ENCODE results near the gene ENDOD1. TPM values are rescaled to one million over a fixed set of nuclear protein-coding genes. Genes with fewer than 3 reads are reported as not detected.

Gene ENDOD1
- total RNA-seq, 4 donors from 2014 or later, result 27.8 to 44.8 (median 35.9) TPM

DNA sequence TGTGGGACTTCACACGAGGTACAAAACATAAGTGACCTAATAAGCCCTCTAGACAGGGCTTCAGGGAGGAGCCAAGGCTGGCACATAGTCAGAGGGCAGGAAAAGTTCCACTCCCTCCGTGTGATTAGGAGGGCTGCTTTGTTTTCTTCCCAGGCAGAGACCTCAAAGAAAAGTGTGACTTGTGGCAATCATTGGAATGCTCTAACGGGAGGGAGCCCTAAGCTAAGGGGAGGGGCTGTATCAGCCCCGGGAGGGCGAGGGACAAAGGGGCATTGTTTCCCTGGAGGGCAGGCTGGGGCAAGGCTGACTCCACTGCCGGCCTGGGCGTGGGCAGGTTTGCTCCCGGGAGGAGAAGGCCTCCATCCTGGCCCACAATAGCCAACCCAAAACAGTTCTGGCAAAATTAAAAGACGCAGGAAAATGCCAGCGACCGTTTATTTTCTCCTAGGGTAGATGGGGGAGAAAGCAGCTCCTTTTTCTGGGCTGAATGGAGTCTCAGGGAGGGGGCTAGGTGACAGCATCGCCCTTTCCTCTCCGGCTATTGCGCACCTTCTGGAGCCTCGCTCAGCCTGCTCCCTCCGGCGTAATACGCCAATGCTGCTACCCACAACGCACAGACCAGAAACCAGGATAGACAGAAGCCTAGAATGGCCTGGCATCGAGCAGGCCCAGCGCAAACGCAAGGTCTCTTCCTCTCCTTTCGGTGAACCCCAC lies 60.2 kb downstream of the ENDOD1 start:
- Histone ChIP-seq H3K4me3 (peak overlapping the region; percentile 45 to 66 (median 64)), H3K27ac (peak overlapping the region; percentile 89 to 94 (median 93)), H3K27me3 (no peaks in the 10 kb centered on the region), H3K4me1 (peaks cover 8 to 67% (median 25%) of the 10 kb centered on the region in 3 donors), H3K36me3 (no peaks in the 10 kb centered on the region), H3K9me3 (no peaks in the 10 kb centered on the region)
- WGBS, 2 donors, result 41 to 45% methylated on average over 13 to 16 of the region's 23 CpGs
- TF ChIP-seq, protein P1, sequence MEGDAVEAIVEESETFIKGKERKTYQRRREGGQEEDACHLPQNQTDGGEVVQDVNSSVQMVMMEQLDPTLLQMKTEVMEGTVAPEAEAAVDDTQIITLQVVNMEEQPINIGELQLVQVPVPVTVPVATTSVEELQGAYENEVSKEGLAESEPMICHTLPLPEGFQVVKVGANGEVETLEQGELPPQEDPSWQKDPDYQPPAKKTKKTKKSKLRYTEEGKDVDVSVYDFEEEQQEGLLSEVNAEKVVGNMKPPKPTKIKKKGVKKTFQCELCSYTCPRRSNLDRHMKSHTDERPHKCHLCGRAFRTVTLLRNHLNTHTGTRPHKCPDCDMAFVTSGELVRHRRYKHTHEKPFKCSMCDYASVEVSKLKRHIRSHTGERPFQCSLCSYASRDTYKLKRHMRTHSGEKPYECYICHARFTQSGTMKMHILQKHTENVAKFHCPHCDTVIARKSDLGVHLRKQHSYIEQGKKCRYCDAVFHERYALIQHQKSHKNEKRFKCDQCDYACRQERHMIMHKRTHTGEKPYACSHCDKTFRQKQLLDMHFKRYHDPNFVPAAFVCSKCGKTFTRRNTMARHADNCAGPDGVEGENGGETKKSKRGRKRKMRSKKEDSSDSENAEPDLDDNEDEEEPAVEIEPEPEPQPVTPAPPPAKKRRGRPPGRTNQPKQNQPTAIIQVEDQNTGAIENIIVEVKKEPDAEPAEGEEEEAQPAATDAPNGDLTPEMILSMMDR (IDR thresholded peaks at IDR 0.05), result no peak
- TF ChIP-seq POLR2A (IDR thresholded peaks at IDR 0.05), result no peak
- DNase-seq, result no peak
- intact Hi-C loops (cut with DNase I), result loop anchor here (5.0 to 10.0 kb wide), 4 partner anchors 75 to 617 kb away; partner anchors contain the start of gene SRSF8

DNA sequence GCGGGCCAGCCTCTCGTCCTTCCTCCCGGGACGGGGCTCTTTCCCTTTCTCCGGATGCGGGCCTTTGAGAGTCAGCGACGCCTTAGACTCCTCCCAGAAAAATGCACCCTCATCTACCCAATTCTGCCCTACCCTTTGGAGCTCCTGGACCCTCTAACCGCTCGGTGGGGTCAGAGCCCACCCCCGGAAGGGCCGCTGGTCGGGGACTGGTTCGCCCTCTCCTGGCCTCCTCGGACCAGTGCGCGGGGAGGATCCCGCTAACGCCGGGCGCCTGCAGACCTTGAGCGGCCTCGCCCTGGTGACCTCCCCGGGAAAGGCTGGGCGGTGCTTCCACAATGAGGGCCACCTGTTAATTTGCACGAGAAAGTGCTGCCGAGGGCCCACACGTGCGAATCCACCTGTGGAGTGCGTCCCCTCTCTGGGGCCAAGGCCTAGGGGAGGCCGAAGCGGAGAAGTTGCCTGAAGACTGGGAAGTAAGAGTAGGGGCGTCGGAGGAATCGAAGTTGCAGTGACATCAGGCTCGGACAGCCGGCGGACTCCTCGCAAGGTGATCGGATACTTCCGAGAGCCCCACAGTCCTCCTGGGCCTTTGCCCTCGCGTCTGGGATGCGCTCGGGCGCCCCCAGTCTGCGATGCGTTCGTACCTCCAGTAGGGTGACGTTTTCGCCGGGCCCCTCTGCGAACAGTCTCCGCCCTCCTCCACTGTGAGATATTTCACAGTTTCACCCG lies 61.5 kb downstream of the ENDOD1 start:
- H3K27ac ChIP-seq, result peak overlapping the region; percentile 89 to 94 (median 93)
- H3K9me3 ChIP-seq, result no peaks in the 10 kb centered on the region
- peaks cover 8 to 67% (median 25%) of the 10 kb centered on the region in 3 donors for H3K4me1 ChIP-seq
- intact Hi-C loops (cut with DNase I), result loop anchor here (5.0 to 10.0 kb wide), 4 partner anchors 74 to 616 kb away; partner anchors contain the start of gene SRSF8
- peak in 3 of 4 donors; percentile 5 to 81 (median 42) for TF ChIP-seq POLR2A (IDR thresholded peaks at IDR 0.05)
- TF ChIP-seq, protein P1 (IDR thresholded peaks at IDR 0.05), result peak; percentile 68 to 97 (median 95)
- no peaks in the 10 kb centered on the region for H3K27me3 ChIP-seq
- WGBS, 2 donors, result 2% methylated on average over 28 of the region's 55 CpGs; no CpG with 5 or more reads in 1 of the 2 donors
- H3K36me3 ChIP-seq, result no peaks in the 10 kb centered on the region
- DNase-seq, result peak; percentile 68
- peak overlapping the region; percentile 45 to 66 (median 64) for H3K4me3 ChIP-seq

DNA sequence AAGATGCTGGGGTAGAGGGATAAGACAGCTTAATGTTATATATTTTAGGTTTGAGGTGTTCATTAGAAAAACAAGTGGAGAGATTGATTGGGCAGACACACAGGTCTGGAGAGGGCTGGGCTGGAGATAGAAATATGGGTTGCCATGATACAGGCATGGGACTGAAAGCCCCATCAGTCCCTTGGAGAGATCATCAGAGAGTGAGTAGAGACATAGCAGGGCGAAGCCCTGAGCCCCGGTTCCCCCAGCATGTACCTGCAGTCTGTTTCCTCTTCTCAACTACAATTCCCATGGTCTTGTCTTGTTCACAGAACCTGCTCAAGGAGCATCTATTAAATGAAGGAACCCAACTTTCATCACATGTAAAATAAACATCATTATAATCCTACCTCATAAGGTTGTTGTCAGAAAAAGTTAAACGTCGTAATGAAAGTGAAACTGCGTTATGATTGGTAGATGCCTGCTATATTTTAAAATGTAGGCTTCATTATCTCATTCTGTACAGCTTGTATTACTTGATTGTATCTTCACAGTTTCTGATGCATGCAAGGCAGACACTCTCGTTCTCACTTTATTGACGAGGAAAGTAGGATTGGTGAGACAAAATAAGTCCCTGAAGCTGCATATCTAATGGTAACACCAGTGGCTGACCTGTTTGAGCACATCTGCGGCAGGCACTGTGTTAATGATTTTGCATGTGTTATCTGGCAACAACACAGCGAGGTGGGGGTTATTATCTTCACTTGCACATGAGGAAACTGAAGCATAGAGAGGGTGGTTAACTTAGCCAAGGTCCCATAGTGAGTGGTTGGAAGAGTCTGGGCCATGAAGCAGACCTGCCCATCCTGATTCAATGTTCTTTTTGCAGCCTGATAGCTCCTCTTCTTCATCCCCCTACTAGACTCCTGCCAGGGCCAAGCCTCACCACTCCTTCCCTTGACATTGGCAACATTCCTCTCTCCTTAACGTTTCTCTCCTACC lies 63.5 kb downstream of the ENDOD1 start:
- Histone ChIP-seq H3K9me3 (no peaks in the 10 kb centered on the region), H3K36me3 (no peaks in the 10 kb centered on the region), H3K27ac (peak overlapping the region in 3 of 4 donors; percentile 32 to 93 (median 33)), H3K4me1 (peaks cover 8 to 68% (median 17%) of the 10 kb centered on the region in 3 donors), H3K4me3 (peak overlapping the region in 3 of 4 donors; percentile 5 to 55 (median 13)), H3K27me3 (no peaks in the 10 kb centered on the region)
- TF ChIP-seq, protein P1 (IDR thresholded peaks at IDR 0.05), result no peak
- no peak for TF ChIP-seq POLR2A (IDR thresholded peaks at IDR 0.05)
- DNase-seq, result no peak
- 25 to 33% methylated on average over 10 of the region's 10 CpGs for WGBS, 2 donors
- intact Hi-C loops (cut with DNase I), result loop anchor here (5.0 to 10.0 kb wide), 4 partner anchors 72 to 614 kb away; partner anchors contain the start of gene SRSF8

DNA sequence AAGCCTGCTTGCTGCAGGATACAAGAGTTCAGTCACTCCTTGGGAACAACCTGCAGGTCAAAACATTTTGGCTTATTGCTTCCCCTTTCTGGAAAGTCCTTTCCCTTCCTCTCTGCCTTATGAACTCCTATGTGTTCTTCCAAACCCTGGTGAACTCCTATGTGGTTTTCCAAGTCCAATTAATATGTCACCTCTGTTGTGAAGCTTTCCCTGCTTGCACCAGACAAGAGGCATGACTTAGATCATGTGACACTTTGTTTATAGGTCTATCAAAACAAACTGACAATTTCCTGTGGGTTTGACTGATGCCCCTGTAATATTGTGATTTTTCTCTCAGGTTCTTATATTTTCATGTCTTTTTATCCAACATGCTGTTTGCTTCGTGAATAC lies 64.2 kb downstream of the ENDOD1 start:
- intact Hi-C loops (cut with DNase I), result loop anchor here (5.0 to 10.0 kb wide), 4 partner anchors 71 to 613 kb away; partner anchors contain the start of gene SRSF8
- H3K4me3 ChIP-seq, result no peak overlapping the region
- H3K4me1 ChIP-seq, result peaks cover 8 to 68% (median 17%) of the 10 kb centered on the region in 3 donors
- H3K27ac ChIP-seq, result peak overlapping the region in 1 of 4 donors; percentile 32
- no peaks in the 10 kb centered on the region for H3K27me3 ChIP-seq
- DNase-seq, result no peak
- no peaks in the 10 kb centered on the region for H3K9me3 ChIP-seq
- WGBS, 2 donors, result 53 to 72% methylated on average over 1 of the region's 1 CpG
- TF ChIP-seq, protein P1 (IDR thresholded peaks at IDR 0.05), result no peak
- no peak for TF ChIP-seq POLR2A (IDR thresholded peaks at IDR 0.05)
- H3K36me3 ChIP-seq, result no peaks in the 10 kb centered on the region

Data from esophagus squamous epithelium (tissue), 5 donors.